ENCODE measurements around the gene ARMC2. TPM values are rescaled to one million over a fixed set of nuclear protein-coding genes. Genes with fewer than 3 reads are reported as not detected.
"Not testable (repeated sequence)": the region's sequence is repeated elsewhere in the genome, so short reads cannot be mapped to it uniquely, and the experiment has no call there.

The ARMC2 gene
- total RNA-seq, 5 donors from 2014 or later (not counting 1 experiment from before 2014, with no cell fraction given), result 6.4 to 10.0 (median 8.1) TPM

GRCh38 chr6:108968325-108969316 is 120.4 kb downstream of the ARMC2 start:
- Mint-ChIP-seq H3K4me1 (peaks cover 4 to 19% (median 11%) of the 10 kb centered on the region in 3 donors), H3K4me3 (no peak overlapping the region), H3K27ac (no peak overlapping the region), H3K9me3 (no peaks in the 10 kb centered on the region), H3K27me3 (no peaks in the 10 kb centered on the region), H3K36me3 (peaks cover 16% of the 10 kb centered on the region)
- CTCF ChIA-PET, result interaction anchor here (0.5 to 0.6 kb wide), 3 partner anchors 18 to 586 kb away, joined by 3 to 5 read pairs (median 4); no protein-coding TSS in a partner anchor
- 97% methylated on average over 5 of the region's 14 CpGs for WGBS (ENCODE audit: insufficient coverage)
- no peak for DNase-seq
- Histone ChIP-seq H3K4me3 (ENCODE audit: control insufficient read depth in 1 of 2, extremely low read depth in 1 of 2, low read length in 1 of 2) (no peak overlapping the region), H3K27me3 (replicated peaks in 1 of 2; ENCODE audit: control insufficient read depth in 2 of 2, extremely low read depth in 1 of 2, insufficient read depth in 2 of 2, low read length in 1 of 2) (no peaks in the 10 kb centered on the region), H3K9me3 (no peaks in the 10 kb centered on the region), H3K4me1 (ENCODE audit: control insufficient read depth in 1 of 2, extremely low read depth in 1 of 2, insufficient read depth in 2 of 2, low read length in 2 of 2) (peaks cover 2 to 7% of the 10 kb centered on the region in 2 experiments), H3K36me3 (ENCODE audit: control insufficient read depth in 2 of 2, extremely low read depth in 1 of 2, insufficient read depth in 1 of 2, low read length in 1 of 2) (no peaks in the 10 kb centered on the region), H3K27ac (ENCODE audit: low read length) (no peak overlapping the region)
- ATAC-seq (replicated peaks in 1 of 4), result no peak
- POLR2A ChIA-PET, result interaction anchor here in 1 of 2 donors (0.7 kb wide), 1 partner anchor 32 kb away, joined by 3 read pairs; no protein-coding TSS in a partner anchor

GRCh38 chr6:108969776-108970175 is 121.6 kb downstream of the ARMC2 start:
- H3K4me1 ChIP-seq (ENCODE audit: control insufficient read depth in 1 of 2, extremely low read depth in 1 of 2, insufficient read depth in 2 of 2, low read length in 2 of 2), result peaks cover 2 to 7% of the 10 kb centered on the region in 2 experiments
- H3K27me3 Mint-ChIP-seq, result no peaks in the 10 kb centered on the region
- DNase-seq (no peak), ATAC-seq (replicated peaks in 1 of 4) (no peak)
- 88% methylated on average over 2 of the region's 2 CpGs for WGBS (ENCODE audit: insufficient coverage)
- no peaks in the 10 kb centered on the region for H3K9me3 ChIP-seq
- no peak overlapping the region for H3K4me3 ChIP-seq (ENCODE audit: control insufficient read depth in 1 of 2, extremely low read depth in 1 of 2, low read length in 1 of 2)
- no peaks in the 10 kb centered on the region for H3K9me3 Mint-ChIP-seq
- H3K4me3 Mint-ChIP-seq, result no peak overlapping the region
- no peaks in the 10 kb centered on the region for H3K36me3 ChIP-seq (ENCODE audit: control insufficient read depth in 2 of 2, extremely low read depth in 1 of 2, insufficient read depth in 1 of 2, low read length in 1 of 2)
- H3K27ac ChIP-seq (ENCODE audit: low read length), result no peak overlapping the region
- ChIA-PET CTCF (interaction anchor here in 1 of 2 donors (0.6 kb wide), 2 partner anchors 20 to 508 kb away, joined by 3 read pairs; no protein-coding TSS in a partner anchor), POLR2A (interaction anchor here in 1 of 2 donors (0.7 kb wide), 1 partner anchor 18 kb away, joined by 3 read pairs; no protein-coding TSS in a partner anchor)
- H3K27ac Mint-ChIP-seq, result no peak overlapping the region
- peaks cover 11% of the 10 kb centered on the region for H3K36me3 Mint-ChIP-seq
- no peaks in the 10 kb centered on the region for H3K27me3 ChIP-seq (replicated peaks in 1 of 2; ENCODE audit: control insufficient read depth in 2 of 2, extremely low read depth in 1 of 2, insufficient read depth in 2 of 2, low read length in 1 of 2)
- H3K4me1 Mint-ChIP-seq, result peaks cover 4 to 19% (median 11%) of the 10 kb centered on the region in 3 donors

GRCh38 chr6:108974201-108974600 is 126.0 kb downstream of the ARMC2 start:
- WGBS (ENCODE audit: insufficient coverage), result no CpG with 5 or more reads among the region's 1 CpG
- H3K36me3 ChIP-seq (ENCODE audit: control insufficient read depth in 2 of 2, extremely low read depth in 1 of 2, insufficient read depth in 1 of 2, low read length in 1 of 2), result no peaks in the 10 kb centered on the region
- no peak overlapping the region for H3K4me3 Mint-ChIP-seq
- POLR2A ChIA-PET, result interaction anchor here in 1 of 2 donors (0.6 kb wide), 1 partner anchor 1064 kb away, joined by 3 read pairs; no protein-coding TSS in a partner anchor
- CTCF ChIA-PET, result interaction anchor here in 1 of 2 donors (0.6 kb wide), 2 partner anchors 438 to 1063 kb away, joined by 3 to 7 read pairs; no protein-coding TSS in a partner anchor
- H3K4me1 ChIP-seq (ENCODE audit: control insufficient read depth in 1 of 2, extremely low read depth in 1 of 2, insufficient read depth in 2 of 2, low read length in 2 of 2), result peaks cover 0 to 2% of the 10 kb centered on the region in 2 experiments
- H3K27ac ChIP-seq (ENCODE audit: low read length), result no peak overlapping the region
- no peak overlapping the region for H3K4me3 ChIP-seq (ENCODE audit: control insufficient read depth in 1 of 2, extremely low read depth in 1 of 2, low read length in 1 of 2)
- H3K27me3 ChIP-seq (replicated peaks in 1 of 2; ENCODE audit: control insufficient read depth in 2 of 2, extremely low read depth in 1 of 2, insufficient read depth in 2 of 2, low read length in 1 of 2), result no peaks in the 10 kb centered on the region
- peaks cover 4 to 8% (median 6%) of the 10 kb centered on the region in 3 donors for H3K4me1 Mint-ChIP-seq
- H3K9me3 Mint-ChIP-seq, result peaks cover 6 to 23% (median 12%) of the 10 kb centered on the region in 3 donors
- no peak for ATAC-seq (replicated peaks in 1 of 4)
- H3K36me3 Mint-ChIP-seq, result peaks cover 31% of the 10 kb centered on the region
- H3K27me3 Mint-ChIP-seq, result no peaks in the 10 kb centered on the region
- no peak for DNase-seq
- H3K9me3 ChIP-seq, result no peaks in the 10 kb centered on the region
- H3K27ac Mint-ChIP-seq, result no peak overlapping the region

GRCh38 chr6:108978638-108979037 is 130.4 kb downstream of the ARMC2 start:
- H3K4me3 Mint-ChIP-seq; H3K4me3 ChIP-seq (ENCODE audit: control insufficient read depth in 1 of 2, extremely low read depth in 1 of 2, low read length in 1 of 2); H3K4me1 Mint-ChIP-seq; H3K27me3 ChIP-seq (replicated peaks in 1 of 2; ENCODE audit: control insufficient read depth in 2 of 2, extremely low read depth in 1 of 2, insufficient read depth in 2 of 2, low read length in 1 of 2); H3K27me3 Mint-ChIP-seq; H3K9me3 ChIP-seq; H3K27ac Mint-ChIP-seq; H3K4me1 ChIP-seq (ENCODE audit: control insufficient read depth in 1 of 2, extremely low read depth in 1 of 2, insufficient read depth in 2 of 2, low read length in 2 of 2); DNase-seq; ATAC-seq (replicated peaks in 1 of 4); H3K27ac ChIP-seq (ENCODE audit: low read length); H3K36me3 ChIP-seq (ENCODE audit: control insufficient read depth in 2 of 2, extremely low read depth in 1 of 2, insufficient read depth in 1 of 2, low read length in 1 of 2); POLR2A ChIA-PET: not testable (repeated sequence)
- peaks cover 17 to 40% (median 21%) of the 10 kb centered on the region in 3 donors for H3K9me3 Mint-ChIP-seq
- peaks cover 58% of the 10 kb centered on the region for H3K36me3 Mint-ChIP-seq
- CTCF ChIA-PET, result interaction anchor here in 1 of 2 donors (0.6 kb wide), 1 partner anchor 71 kb away, joined by 5 read pairs; no protein-coding TSS in a partner anchor
- WGBS (ENCODE audit: insufficient coverage), result no CpG with 5 or more reads among the region's 1 CpG

GRCh38 chr6:108982154-108983113 is 134.2 kb downstream of the ARMC2 start:
- no peak for DNase-seq
- POLR2A ChIA-PET, result no interaction called here
- no peak overlapping the region for H3K27ac ChIP-seq (ENCODE audit: low read length)
- H3K4me3 ChIP-seq (ENCODE audit: control insufficient read depth in 1 of 2, extremely low read depth in 1 of 2, low read length in 1 of 2), result no peak overlapping the region
- Mint-ChIP-seq H3K4me1 (peaks cover 0 to 2% (median 0%) of the 10 kb centered on the region in 3 donors), H3K27me3 (no peaks in the 10 kb centered on the region), H3K4me3 (no peak overlapping the region), H3K36me3 (peaks cover 62% of the 10 kb centered on the region), H3K9me3 (peaks cover 11 to 25% (median 21%) of the 10 kb centered on the region in 3 donors), H3K27ac (no peak overlapping the region)
- no CpG with 5 or more reads among the region's 10 CpGs for WGBS (ENCODE audit: insufficient coverage)
- H3K27me3 ChIP-seq (replicated peaks in 1 of 2; ENCODE audit: control insufficient read depth in 2 of 2, extremely low read depth in 1 of 2, insufficient read depth in 2 of 2, low read length in 1 of 2), result no peaks in the 10 kb centered on the region
- H3K4me1 ChIP-seq (ENCODE audit: control insufficient read depth in 1 of 2, extremely low read depth in 1 of 2, insufficient read depth in 2 of 2, low read length in 2 of 2), result no peaks in the 10 kb centered on the region
- ATAC-seq (replicated peaks in 1 of 4), result no peak
- no peaks in the 10 kb centered on the region for H3K9me3 ChIP-seq
- CTCF ChIA-PET, result interaction anchor here in 1 of 2 donors (0.7 kb wide), 2 partner anchors 40 to 62 kb away, joined by 3 to 6 read pairs; no protein-coding TSS in a partner anchor
- H3K36me3 ChIP-seq (ENCODE audit: control insufficient read depth in 2 of 2, extremely low read depth in 1 of 2, insufficient read depth in 1 of 2, low read length in 1 of 2), result peaks cover 0 to 17% of the 10 kb centered on the region in 2 donors
